Stimulated activated CD4-positive, alpha-beta T cell treated with anti-CD3 and anti-CD28 coated beads, Interleukin-2, amount 100 ng/mL, for 24 hours (primary cell): ENCODE measurements around the gene BCR.
"Not testable (repeated sequence)": the region's sequence is repeated elsewhere in the genome, so short reads cannot be mapped to it uniquely, and the experiment has no call there.

ENCODE experiments used
- DNase-seq, 2 donors: peaks; one replicate each; pipeline ENCODE4 v3.0.0-alpha.2; 2020

Gene BCR

DNA sequence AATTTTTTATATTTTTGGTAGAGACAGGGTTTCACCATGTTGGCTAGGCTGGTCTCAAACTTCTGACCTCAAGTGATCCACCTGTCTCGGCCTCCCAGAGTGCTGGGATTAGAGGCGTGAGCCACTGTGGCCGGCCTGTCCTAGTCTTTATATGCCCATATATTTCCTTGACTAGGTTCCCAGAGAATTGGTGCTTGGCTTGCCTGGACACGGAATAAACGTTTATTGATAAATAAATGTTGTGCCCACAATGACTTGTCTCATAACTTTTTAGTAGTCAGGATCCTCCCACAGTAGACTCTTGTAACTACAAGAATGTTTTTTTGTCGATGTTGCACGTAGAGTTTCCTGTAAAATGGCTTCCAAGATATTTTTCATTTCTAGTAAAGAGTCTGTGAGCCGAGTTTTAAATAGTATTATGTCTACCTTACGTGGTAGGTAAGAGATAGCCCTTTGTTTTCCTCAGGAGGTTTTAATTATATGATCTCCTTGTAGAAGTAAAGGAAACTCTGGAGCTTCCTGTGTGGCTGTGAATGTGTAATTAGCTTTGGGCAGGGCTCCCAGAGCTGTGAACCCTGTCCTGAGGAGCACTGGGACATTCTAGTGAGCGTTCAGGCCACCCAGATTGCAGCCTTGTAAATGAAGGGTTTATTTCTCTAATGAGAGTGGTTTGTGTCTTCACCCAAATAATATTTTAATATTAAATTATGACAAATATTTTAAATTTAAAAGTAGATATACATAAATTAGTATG is 161.8 kb downstream of the BCR start:
- DNase-seq: not testable (repeated sequence)

GRCh38 chr22:23351321-23351720 is 171.0 kb downstream of the BCR start:
- DNase-seq: no peak

- no peak for DNase-seq
These were observed 172.7 kb downstream of the BCR start for GRCh38 chr22:23353004-23353403.

GRCh38 chr22:23353696-23354095 is 173.4 kb downstream of the BCR start:
- DNase-seq: no peak

- no peak for DNase-seq
These were observed 175.8 kb downstream of the BCR start for GRCh38 chr22:23356094-23356493.

DNA sequence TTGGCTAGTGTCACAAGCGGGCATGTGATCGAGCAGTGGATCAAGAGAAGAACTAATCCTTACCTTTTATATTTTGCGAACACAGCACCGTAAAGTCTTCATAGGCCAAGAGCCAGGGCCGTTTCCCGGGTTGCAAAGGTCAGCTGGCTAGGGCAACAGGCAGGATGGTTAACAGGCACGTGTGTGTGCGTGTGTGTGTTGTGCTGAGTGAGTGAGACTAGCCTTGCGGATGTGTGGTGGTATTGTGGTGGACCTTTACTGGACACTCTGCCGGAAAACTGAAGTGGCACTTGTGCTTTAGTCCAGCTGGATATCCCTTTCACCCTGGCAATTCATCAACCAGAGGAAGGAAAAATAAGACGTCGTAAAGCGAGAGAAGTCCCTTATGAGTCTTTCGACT is 176.7 kb downstream of the BCR start:
- no peak for DNase-seq

DNA sequence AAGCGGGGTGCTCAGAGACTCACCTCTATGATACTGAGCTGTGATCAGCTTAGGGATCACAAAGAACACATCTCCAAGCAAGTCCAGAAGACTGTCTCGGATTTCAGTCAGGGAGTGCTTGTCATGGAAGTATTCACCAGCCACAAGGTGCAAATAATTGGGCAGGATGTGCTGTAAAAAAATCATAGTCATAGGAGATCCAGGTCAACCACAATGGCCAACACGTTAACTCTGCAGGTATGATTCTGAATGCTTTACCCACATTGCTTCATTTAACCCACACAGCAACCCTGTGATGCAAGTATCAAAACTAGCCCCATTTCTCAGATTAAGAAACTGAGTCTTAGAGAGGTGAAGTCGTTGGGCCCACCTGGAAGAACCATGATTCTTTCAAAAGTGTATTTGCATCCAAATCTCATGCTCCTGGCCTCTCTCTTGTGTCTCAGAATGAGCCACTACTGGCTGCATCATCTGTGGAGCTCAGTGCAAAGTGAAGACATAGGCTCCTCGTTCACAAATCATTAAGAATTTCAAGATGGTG is 179.3 kb downstream of the BCR start:
- no peak for DNase-seq

- DNase-seq: no peak
These were observed 181.4 kb downstream of the BCR start for GRCh38 chr22:23361676-23362075.

- no peak for DNase-seq
These were observed 183.4 kb downstream of the BCR start for GRCh38 chr22:23363683-23364082.

DNA sequence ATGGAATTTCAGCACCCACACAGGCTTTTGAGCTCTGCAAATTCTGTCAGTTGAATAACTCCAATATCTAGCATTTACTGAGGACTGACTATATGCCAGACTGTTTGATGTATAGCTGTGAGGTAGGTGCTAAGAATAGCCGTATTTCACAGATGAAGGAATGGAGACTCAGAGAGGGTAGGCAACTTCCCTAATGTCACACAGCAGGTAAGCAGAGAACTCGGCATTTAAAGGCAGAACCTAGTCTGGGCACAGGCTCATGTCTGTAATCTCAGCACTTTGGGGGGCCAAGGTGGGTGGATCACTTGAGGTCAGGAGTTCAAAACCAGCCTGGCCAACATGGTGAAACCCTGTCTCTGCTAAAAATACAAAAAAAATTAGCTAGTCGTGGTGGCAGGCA is 184.1 kb downstream of the BCR start:
- DNase-seq: no peak

DNA sequence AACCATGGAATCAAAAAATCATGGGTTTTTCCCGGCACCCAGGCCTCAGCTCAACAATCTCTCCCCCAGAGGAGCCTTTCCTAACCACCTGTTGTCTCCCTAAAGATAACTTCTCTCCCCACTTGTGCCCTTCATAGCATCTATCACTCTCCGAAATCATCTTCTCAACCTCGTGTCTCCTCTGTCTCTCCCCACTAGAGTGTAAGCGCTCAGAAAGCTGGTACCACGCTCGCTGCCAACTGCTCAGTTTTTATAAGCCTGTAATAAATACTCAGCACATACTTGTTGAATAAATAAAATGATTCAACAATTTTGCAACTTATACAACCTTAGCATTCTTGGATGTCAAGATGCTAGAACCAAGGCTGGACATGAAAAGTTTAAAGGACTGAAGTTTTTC is 185.2 kb downstream of the BCR start:
- no peak for DNase-seq

DNA sequence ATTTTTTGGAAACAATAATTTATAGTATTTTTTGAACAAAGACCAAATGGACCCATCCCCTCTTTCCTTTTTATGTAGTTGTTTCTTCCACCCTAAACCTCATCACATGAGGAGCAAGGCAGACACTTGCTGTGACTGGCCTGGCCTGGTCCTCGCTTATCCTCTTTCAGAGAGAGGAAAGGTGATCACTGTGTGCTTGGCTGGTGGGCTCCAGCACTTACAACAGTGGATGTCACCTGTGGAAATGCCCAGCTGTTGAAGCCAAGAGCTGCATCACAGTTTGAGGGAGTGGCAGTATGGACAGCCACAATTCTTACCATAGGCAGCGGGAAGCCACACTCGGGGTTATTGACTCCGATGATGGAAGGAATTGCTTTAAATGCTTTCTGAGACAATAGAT is 185.7 kb downstream of the BCR start:
- DNase-seq: no peak

GRCh38 chr22:23367196-23367595 is 186.9 kb downstream of the BCR start:
- not testable (repeated sequence) for DNase-seq
